ENCODE measurements around the gene PKLR.

Gene PKLR

DNA sequence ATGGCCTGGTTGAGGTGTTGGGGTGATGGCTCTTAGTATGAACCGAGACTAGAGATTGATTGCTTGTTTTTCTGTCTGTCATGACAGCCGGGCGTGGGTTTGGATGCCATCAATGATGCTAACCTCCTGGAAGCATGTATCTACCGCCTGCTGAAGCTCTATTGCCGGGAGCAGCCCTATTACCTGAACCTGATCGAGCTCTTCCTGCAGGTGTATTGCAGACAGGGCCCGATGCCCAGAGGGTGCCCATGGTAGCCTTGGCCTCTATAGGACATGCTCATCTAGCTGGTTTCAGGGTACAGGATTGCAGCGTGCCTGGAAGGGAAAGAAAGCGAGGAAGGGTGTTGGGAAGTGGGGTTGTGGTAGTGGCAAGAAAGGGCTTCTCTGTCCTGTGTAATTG lies 16.8 kb upstream of the PKLR start:
- H3K27me3 ChIP-seq (ENCODE audit: insufficient read depth, poor library complexity, severe bottlenecking), result no peaks in the 10 kb centered on the region
- H3K4me3 ChIP-seq (replicated peaks; ENCODE audit: insufficient read depth, low read length), result no peak overlapping the region
- DNase-seq (ENCODE audit: low read depth in 1 of 2, low spot score in 1 of 2), result no peak
- TF ChIP-seq GABPA (IDR thresholded peaks at IDR 0.05; ENCODE audit: low read depth), result no peak
- TF ChIP-seq, protein P1, sequence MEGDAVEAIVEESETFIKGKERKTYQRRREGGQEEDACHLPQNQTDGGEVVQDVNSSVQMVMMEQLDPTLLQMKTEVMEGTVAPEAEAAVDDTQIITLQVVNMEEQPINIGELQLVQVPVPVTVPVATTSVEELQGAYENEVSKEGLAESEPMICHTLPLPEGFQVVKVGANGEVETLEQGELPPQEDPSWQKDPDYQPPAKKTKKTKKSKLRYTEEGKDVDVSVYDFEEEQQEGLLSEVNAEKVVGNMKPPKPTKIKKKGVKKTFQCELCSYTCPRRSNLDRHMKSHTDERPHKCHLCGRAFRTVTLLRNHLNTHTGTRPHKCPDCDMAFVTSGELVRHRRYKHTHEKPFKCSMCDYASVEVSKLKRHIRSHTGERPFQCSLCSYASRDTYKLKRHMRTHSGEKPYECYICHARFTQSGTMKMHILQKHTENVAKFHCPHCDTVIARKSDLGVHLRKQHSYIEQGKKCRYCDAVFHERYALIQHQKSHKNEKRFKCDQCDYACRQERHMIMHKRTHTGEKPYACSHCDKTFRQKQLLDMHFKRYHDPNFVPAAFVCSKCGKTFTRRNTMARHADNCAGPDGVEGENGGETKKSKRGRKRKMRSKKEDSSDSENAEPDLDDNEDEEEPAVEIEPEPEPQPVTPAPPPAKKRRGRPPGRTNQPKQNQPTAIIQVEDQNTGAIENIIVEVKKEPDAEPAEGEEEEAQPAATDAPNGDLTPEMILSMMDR (IDR thresholded peaks at IDR 0.05; ENCODE audit: insufficient read depth, low read length), result no peak
- TF ChIP-seq SPI1 (IDR thresholded peaks at IDR 0.05; ENCODE audit: borderline replicate concordance, low read depth), result no peak
- no peak for TF ChIP-seq REST (IDR thresholded peaks at IDR 0.05; ENCODE audit: insufficient replicate concordance, low read depth)
- TF ChIP-seq POLR2AphosphoS5 (IDR thresholded peaks at IDR 0.05; ENCODE audit: low read depth), result no peak
- H3K27ac ChIP-seq (replicated peaks), result no peak overlapping the region

GRCh38 chr1:155316922-155317321 lies 15.7 kb upstream of the PKLR start:
- TF ChIP-seq SPI1 (IDR thresholded peaks at IDR 0.05; ENCODE audit: borderline replicate concordance, low read depth) (no peak), REST (IDR thresholded peaks at IDR 0.05; ENCODE audit: insufficient replicate concordance, low read depth) (no peak)
- TF ChIP-seq, protein P1 (IDR thresholded peaks at IDR 0.05; ENCODE audit: insufficient read depth, low read length), result no peak
- Histone ChIP-seq H3K4me3 (replicated peaks; ENCODE audit: insufficient read depth, low read length) (no peak overlapping the region), H3K27ac (replicated peaks) (no peak overlapping the region), H3K27me3 (ENCODE audit: insufficient read depth, poor library complexity, severe bottlenecking) (no peaks in the 10 kb centered on the region)
- DNase-seq (ENCODE audit: low read depth in 1 of 2, low spot score in 1 of 2), result no peak

GRCh38 chr1:155313261-155313660 lies 12.0 kb upstream of the PKLR start:
- no peak overlapping the region for H3K27ac ChIP-seq (replicated peaks)
- H3K4me3 ChIP-seq (replicated peaks; ENCODE audit: insufficient read depth, low read length), result no peak overlapping the region
- H3K27me3 ChIP-seq (ENCODE audit: insufficient read depth, poor library complexity, severe bottlenecking), result no peaks in the 10 kb centered on the region
- DNase-seq (ENCODE audit: low read depth in 1 of 2, low spot score in 1 of 2), result no peak
- no peak for TF ChIP-seq SPI1 (IDR thresholded peaks at IDR 0.05; ENCODE audit: borderline replicate concordance, low read depth)
- no peak for TF ChIP-seq REST (IDR thresholded peaks at IDR 0.05; ENCODE audit: insufficient replicate concordance, low read depth)
- TF ChIP-seq GABPA (IDR thresholded peaks at IDR 0.05; ENCODE audit: low read depth), result no peak
